Transverse colon (tissue), 3 donors: ENCODE measurements around the gene SNX27.

Experiments used
- EP300 ChIP-seq: sonication (generic); formaldehyde crosslinking; IDR thresholded peaks from one replicate; pipeline ENCODE4 v1.6.1; 2017; ENCODE audit warnings: antibody characterized with exemption, low read depth
- POLR2A ChIP-seq: fragments of 450-650 bp; IDR thresholded peaks from one replicate; pipeline ENCODE4 v1.6.1; 2016; ENCODE audit warnings: antibody characterized with exemption, mild to moderate bottlenecking, moderate library complexity
- TF ChIP-seq, protein P1 (sequence below), 5 experiments: fragments of 200-600 bp in 3 of 5; fragments of 450-650 bp in 2 of 5; sonication (generic) in 3 of 5; IDR thresholded peaks; 1 replicate in 2 of 5; 2 replicates in 3 of 5; pipeline ENCODE4 v1.5.1; 2016 to 2017; ENCODE audit warnings: antibody characterized with exemption in 5 of 5, inconsistent platforms in 3 of 5, mild to moderate bottlenecking in 2 of 5, moderate library complexity in 1 of 5

GRCh38 chr1:151610142-151610541, 1.7 kb upstream of the SNX27 start:
- TF ChIP-seq, protein P1, sequence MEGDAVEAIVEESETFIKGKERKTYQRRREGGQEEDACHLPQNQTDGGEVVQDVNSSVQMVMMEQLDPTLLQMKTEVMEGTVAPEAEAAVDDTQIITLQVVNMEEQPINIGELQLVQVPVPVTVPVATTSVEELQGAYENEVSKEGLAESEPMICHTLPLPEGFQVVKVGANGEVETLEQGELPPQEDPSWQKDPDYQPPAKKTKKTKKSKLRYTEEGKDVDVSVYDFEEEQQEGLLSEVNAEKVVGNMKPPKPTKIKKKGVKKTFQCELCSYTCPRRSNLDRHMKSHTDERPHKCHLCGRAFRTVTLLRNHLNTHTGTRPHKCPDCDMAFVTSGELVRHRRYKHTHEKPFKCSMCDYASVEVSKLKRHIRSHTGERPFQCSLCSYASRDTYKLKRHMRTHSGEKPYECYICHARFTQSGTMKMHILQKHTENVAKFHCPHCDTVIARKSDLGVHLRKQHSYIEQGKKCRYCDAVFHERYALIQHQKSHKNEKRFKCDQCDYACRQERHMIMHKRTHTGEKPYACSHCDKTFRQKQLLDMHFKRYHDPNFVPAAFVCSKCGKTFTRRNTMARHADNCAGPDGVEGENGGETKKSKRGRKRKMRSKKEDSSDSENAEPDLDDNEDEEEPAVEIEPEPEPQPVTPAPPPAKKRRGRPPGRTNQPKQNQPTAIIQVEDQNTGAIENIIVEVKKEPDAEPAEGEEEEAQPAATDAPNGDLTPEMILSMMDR (IDR thresholded peaks at IDR 0.05) = no peak
- TF ChIP-seq EP300 (no peak), POLR2A (no peak)
